Measurements from ENCODE around the gene SHISAL2B.

The SHISAL2B gene

GRCh38 chr5:64766941-64767340 lies 76.6 kb downstream of the SHISAL2B start:
- no peak overlapping the region for H3K27ac ChIP-seq
- TF ChIP-seq ZFX (IDR thresholded peaks at IDR 0.05) (no peak), CTCF (conservative IDR thresholded peaks at IDR 0.05) (no peak)

All from C4-2B (cell line).